ENCODE measurements around the gene PPP2R1B. TPM values are rescaled to one million over a fixed set of nuclear protein-coding genes. Genes with fewer than 3 reads are reported as not detected.

PPP2R1B gene
- total RNA-seq, 2 donors from 2014 or later: 24.7 to 41.5 TPM

GRCh38 chr11:111693224-111693937 is 72.8 kb downstream of the PPP2R1B start:
- peak; percentile 38 for ATAC-seq
- 56 to 60% methylated on average over 6 of the region's 6 CpGs for WGBS, 2 donors
- TF ChIP-seq POLR2A (IDR thresholded peaks at IDR 0.05): no peak
- TF ChIP-seq, protein P1, sequence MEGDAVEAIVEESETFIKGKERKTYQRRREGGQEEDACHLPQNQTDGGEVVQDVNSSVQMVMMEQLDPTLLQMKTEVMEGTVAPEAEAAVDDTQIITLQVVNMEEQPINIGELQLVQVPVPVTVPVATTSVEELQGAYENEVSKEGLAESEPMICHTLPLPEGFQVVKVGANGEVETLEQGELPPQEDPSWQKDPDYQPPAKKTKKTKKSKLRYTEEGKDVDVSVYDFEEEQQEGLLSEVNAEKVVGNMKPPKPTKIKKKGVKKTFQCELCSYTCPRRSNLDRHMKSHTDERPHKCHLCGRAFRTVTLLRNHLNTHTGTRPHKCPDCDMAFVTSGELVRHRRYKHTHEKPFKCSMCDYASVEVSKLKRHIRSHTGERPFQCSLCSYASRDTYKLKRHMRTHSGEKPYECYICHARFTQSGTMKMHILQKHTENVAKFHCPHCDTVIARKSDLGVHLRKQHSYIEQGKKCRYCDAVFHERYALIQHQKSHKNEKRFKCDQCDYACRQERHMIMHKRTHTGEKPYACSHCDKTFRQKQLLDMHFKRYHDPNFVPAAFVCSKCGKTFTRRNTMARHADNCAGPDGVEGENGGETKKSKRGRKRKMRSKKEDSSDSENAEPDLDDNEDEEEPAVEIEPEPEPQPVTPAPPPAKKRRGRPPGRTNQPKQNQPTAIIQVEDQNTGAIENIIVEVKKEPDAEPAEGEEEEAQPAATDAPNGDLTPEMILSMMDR (IDR thresholded peaks at IDR 0.05): no peak
- no peak overlapping the region for H3K4me3 ChIP-seq
- no peaks in the 10 kb centered on the region for H3K27me3 ChIP-seq
- intact Hi-C loops (cut with DNase I): no loop called here
- no peak for DNase-seq
- H3K36me3 ChIP-seq (replicated peaks in 1 of 2; ENCODE audit: insufficient read depth in 1 of 2, low read depth in 2 of 2): peaks cover 0 to under 1% of the 10 kb centered on the region in 2 donors
- no peaks in the 10 kb centered on the region for H3K9me3 ChIP-seq
- peak overlapping the region in 3 of 4 donors; percentile 18 to 58 (median 46) for H3K27ac ChIP-seq
- peaks cover 40% of the 10 kb centered on the region for H3K4me1 ChIP-seq

- TF ChIP-seq POLR2A (IDR thresholded peaks at IDR 0.05): no peak
- TF ChIP-seq, protein P1 (IDR thresholded peaks at IDR 0.05): no peak
- 54 to 65% methylated on average over 3 of the region's 3 CpGs for WGBS, 2 donors
- peaks cover 39% of the 10 kb centered on the region for H3K4me1 ChIP-seq
- DNase-seq (no peak), ATAC-seq (peak; percentile 42)
- no peaks in the 10 kb centered on the region for H3K9me3 ChIP-seq
- intact Hi-C loops (cut with DNase I): no loop called here
- no peaks in the 10 kb centered on the region for H3K27me3 ChIP-seq
- H3K27ac ChIP-seq: peak overlapping the region in 2 of 4 donors; percentile 41 to 46
- peaks cover 0 to 3% of the 10 kb centered on the region in 2 donors for H3K36me3 ChIP-seq (replicated peaks in 1 of 2; ENCODE audit: insufficient read depth in 1 of 2, low read depth in 2 of 2)
- H3K4me3 ChIP-seq: no peak overlapping the region
These were observed 74.4 kb downstream of the PPP2R1B start for GRCh38 chr11:111691741-111692140.

- WGBS, 2 donors: 81 to 85% methylated on average over 2 of the region's 2 CpGs
- DNase-seq (no peak), ATAC-seq (no peak)
- peak overlapping the region in 1 of 4 donors; percentile 11 for H3K27ac ChIP-seq
- H3K4me3 ChIP-seq: no peak overlapping the region
- H3K4me1 ChIP-seq: peaks cover 34% of the 10 kb centered on the region
- peaks cover 0 to 3% of the 10 kb centered on the region in 2 donors for H3K36me3 ChIP-seq (replicated peaks in 1 of 2; ENCODE audit: insufficient read depth in 1 of 2, low read depth in 2 of 2)
- no peaks in the 10 kb centered on the region for H3K9me3 ChIP-seq
- intact Hi-C loops (cut with DNase I): no loop called here
- no peaks in the 10 kb centered on the region for H3K27me3 ChIP-seq
- TF ChIP-seq POLR2A (IDR thresholded peaks at IDR 0.05): no peak
- TF ChIP-seq, protein P1 (IDR thresholded peaks at IDR 0.05): no peak
These were observed 75.0 kb downstream of the PPP2R1B start for GRCh38 chr11:111691176-111691575.

DNA sequence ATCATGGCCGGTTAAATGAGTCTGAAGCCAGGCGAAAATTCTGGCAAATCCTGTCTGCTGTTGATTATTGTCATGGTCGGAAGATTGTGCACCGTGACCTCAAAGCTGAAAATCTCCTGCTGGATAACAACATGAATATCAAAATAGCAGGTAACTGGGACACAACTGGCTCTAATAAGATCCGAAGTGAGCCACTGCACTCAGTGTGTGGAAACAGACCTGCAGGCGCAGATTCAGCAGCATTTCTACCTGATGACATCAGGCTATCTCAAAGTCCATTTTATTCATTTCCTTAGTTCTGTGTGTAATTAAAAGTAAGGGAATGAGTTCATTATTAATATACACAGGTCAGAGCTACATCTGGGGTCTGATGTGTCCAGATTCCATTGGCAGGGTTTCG is 78.2 kb downstream of the PPP2R1B start:
- ATAC-seq (no peak), DNase-seq (peak in 1 of 4 donors; percentile 19)
- WGBS, 2 donors: 72 to 75% methylated on average over 7 of the region's 7 CpGs
- peaks cover 0 to 3% of the 10 kb centered on the region in 2 donors for H3K36me3 ChIP-seq (replicated peaks in 1 of 2; ENCODE audit: insufficient read depth in 1 of 2, low read depth in 2 of 2)
- no peaks in the 10 kb centered on the region for H3K27me3 ChIP-seq
- no peaks in the 10 kb centered on the region for H3K9me3 ChIP-seq
- H3K27ac ChIP-seq: peak overlapping the region in 2 of 4 donors; percentile 15 to 36
- peaks cover 12% of the 10 kb centered on the region for H3K4me1 ChIP-seq
- intact Hi-C loops (cut with DNase I): loop anchor here (10.0 kb wide), 1 partner anchor 53 kb away; no protein-coding TSS in a partner anchor
- no peak for TF ChIP-seq POLR2A (IDR thresholded peaks at IDR 0.05)
- TF ChIP-seq, protein P1 (IDR thresholded peaks at IDR 0.05): no peak
- no peak overlapping the region for H3K4me3 ChIP-seq
